Gastrocnemius medialis (tissue), 4 donors: ENCODE data around the gene KCNC2.

ENCODE experiments used
- POLR2A ChIP-seq, 2 donors: fragments of 450-650 bp; IDR thresholded peaks; one replicate each; pipeline ENCODE4 v1.6.1; 2017; ENCODE audit warnings: antibody characterized with exemption in 2 of 2, mild to moderate bottlenecking in 2 of 2, moderate library complexity in 2 of 2
- TF ChIP-seq, protein P1 (sequence below), 5 experiments: fragments of 450-650 bp in 3 of 5; fragments of 200-600 bp in 2 of 5; sonication (generic) in 2 of 5; IDR thresholded peaks in 4 of 5; conservative IDR thresholded peaks in 1 of 5; 1 replicate in 4 of 5; 2 replicates in 1 of 5; pipeline ENCODE4 v1.5.1; 2016 to 2019; ENCODE audit warnings: antibody characterized with exemption in 5 of 5, mild to moderate bottlenecking in 3 of 5, moderate library complexity in 3 of 5

DNA sequence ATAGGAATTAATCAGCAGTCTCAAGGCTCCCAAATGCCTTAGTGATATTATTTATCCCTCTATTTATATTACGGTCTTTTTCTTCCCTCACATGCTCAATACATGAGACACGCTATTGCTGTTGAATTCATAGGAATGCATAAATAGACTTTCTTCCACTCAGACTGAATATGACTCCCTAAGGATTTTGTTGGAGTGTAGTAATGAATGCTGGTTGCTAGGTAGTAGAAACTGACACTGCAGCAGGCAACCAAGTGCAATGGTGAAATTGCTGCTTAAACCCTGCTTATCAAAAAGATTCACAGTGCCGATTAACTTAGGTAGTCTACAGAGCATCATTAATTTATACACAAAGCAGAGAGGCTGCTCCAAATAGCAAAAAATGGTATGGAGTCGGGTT is 168.2 kb downstream of the KCNC2 start:
- TF ChIP-seq, protein P1, sequence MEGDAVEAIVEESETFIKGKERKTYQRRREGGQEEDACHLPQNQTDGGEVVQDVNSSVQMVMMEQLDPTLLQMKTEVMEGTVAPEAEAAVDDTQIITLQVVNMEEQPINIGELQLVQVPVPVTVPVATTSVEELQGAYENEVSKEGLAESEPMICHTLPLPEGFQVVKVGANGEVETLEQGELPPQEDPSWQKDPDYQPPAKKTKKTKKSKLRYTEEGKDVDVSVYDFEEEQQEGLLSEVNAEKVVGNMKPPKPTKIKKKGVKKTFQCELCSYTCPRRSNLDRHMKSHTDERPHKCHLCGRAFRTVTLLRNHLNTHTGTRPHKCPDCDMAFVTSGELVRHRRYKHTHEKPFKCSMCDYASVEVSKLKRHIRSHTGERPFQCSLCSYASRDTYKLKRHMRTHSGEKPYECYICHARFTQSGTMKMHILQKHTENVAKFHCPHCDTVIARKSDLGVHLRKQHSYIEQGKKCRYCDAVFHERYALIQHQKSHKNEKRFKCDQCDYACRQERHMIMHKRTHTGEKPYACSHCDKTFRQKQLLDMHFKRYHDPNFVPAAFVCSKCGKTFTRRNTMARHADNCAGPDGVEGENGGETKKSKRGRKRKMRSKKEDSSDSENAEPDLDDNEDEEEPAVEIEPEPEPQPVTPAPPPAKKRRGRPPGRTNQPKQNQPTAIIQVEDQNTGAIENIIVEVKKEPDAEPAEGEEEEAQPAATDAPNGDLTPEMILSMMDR (IDR thresholded peaks at IDR 0.05 in 4 of 5, conservative IDR thresholded peaks at IDR 0.05 in 1 of 5) = no peak
- no peak for TF ChIP-seq POLR2A (IDR thresholded peaks at IDR 0.05)
